IMR-90 (cell line): Measurements from ENCODE around the gene SPATA2. TPM values are rescaled to one million over a fixed set of nuclear protein-coding genes. Genes with fewer than 3 reads are reported as not detected.

ENCODE experiments used
- ATAC-seq: fragments of 200-7000 bp; cut with Tn5 transposase; 2 replicates; pipeline ENCODE4 v1.9.1; 2020; ENCODE audit warnings: low read depth, mild to moderate bottlenecking, moderate library complexity
- BruUV-seq: library from RNA; stranded (reverse); fragments of 400-500 nt; replicated peaks from 2 replicates; lab custom pipeline; 2021; lab: Mats Ljungman, UMichigan
- CTCF ChIA-PET: fragments of 300-600 bp; formaldehyde crosslinking; extraction: SDS; loops from one replicate; lab custom pipeline; 2021; ENCODE audit warnings: antibody characterized with exemption; lab: Yijun Ruan, JAX
- POLR2A ChIA-PET: fragments of 300-600 bp; sonication (Branson Sonifier 250); formaldehyde crosslinking; loops from one replicate; lab custom pipeline; 2022; ENCODE audit warnings: antibody characterized with exemption; ENCODE audit not compliant: unreplicated experiment; lab: Charles Lee
- DNase-seq: peaks from one replicate; pipeline ENCODE4 v3.0.0; 2013
- H2AFZ ChIP-seq: replicated peaks from 2 replicates; pipeline ENCODE3; 2013; ENCODE audit warnings: low read length, mild to moderate bottlenecking; ENCODE audit not compliant: poor library complexity
- H2AK5ac ChIP-seq: 2 replicates; pipeline ENCODE4 v1.6.1; 2013; ENCODE audit warnings: low read depth, low read length, inconsistent platforms
- H2AK9ac ChIP-seq: replicated peaks from 2 replicates; pipeline ENCODE3; 2013; ENCODE audit warnings: mild to moderate bottlenecking, low read depth, low read length, moderate library complexity; ENCODE audit not compliant: poor library complexity
- H2BK120ac ChIP-seq: 2 replicates; pipeline ENCODE4 v1.6.1; 2013; ENCODE audit warnings: low read depth, low read length, inconsistent platforms
- H2BK15ac ChIP-seq: 3 replicates; pipeline ENCODE4 v1.6.1; 2013; ENCODE audit warnings: low read depth, low read length, inconsistent platforms
- H2BK20ac ChIP-seq: 2 replicates; pipeline ENCODE4 v1.6.1; 2013; ENCODE audit warnings: low read depth, mild to moderate bottlenecking, inconsistent platforms, low read length, moderate library complexity
- H2BK5ac ChIP-seq: 2 replicates; pipeline ENCODE4 v1.6.1; 2013; ENCODE audit warnings: mild to moderate bottlenecking, low read depth, low read length, inconsistent platforms; ENCODE audit not compliant: poor library complexity, severe bottlenecking
- H3K14ac ChIP-seq: replicated peaks from 2 replicates; pipeline ENCODE4 v1.6.1; 2013; ENCODE audit warnings: low read depth, low read length, inconsistent platforms
- H3K18ac ChIP-seq: 2 replicates; pipeline ENCODE4 v1.6.1; 2013; ENCODE audit warnings: low read depth, low read length, control low read depth
- H3K23ac ChIP-seq: 2 replicates; pipeline ENCODE4 v1.6.1; 2013; ENCODE audit warnings: low read depth, low read length, inconsistent platforms
- H3K27ac ChIP-seq: 2 replicates; pipeline ENCODE4 v1.5.1; 2013; ENCODE audit warnings: mild to moderate bottlenecking, control low read depth, low read length; ENCODE audit not compliant: insufficient read depth
- H3K27me3 ChIP-seq: 2 replicates; pipeline ENCODE4 v1.6.1; 2013; ENCODE audit warnings: low read length; ENCODE audit not compliant: control insufficient read depth, insufficient read depth
- H3K36me3 ChIP-seq: 2 replicates; pipeline ENCODE4 v1.6.1; 2013; ENCODE audit warnings: low read length, mixed read lengths; ENCODE audit not compliant: control insufficient read depth, insufficient read depth
- H3K4ac ChIP-seq: 2 replicates; pipeline ENCODE4 v1.6.1; 2013; ENCODE audit warnings: low read depth, low read length, inconsistent platforms
- H3K4me1 ChIP-seq: 2 replicates; pipeline ENCODE4 v1.6.1; 2013; ENCODE audit warnings: low read length, mixed read lengths; ENCODE audit not compliant: control insufficient read depth, insufficient read depth
- H3K4me2 ChIP-seq: 2 replicates; pipeline ENCODE4 v1.6.1; 2013; ENCODE audit warnings: low read depth, mild to moderate bottlenecking, control low read depth, low read length, moderate library complexity
- H3K4me3 ChIP-seq: 2 replicates; pipeline ENCODE4 v1.5.1; 2013; ENCODE audit warnings: low read depth, mild to moderate bottlenecking, control low read depth, low read length, moderate library complexity; ENCODE audit not compliant: insufficient read depth
- H3K56ac ChIP-seq: 2 replicates; pipeline ENCODE4 v1.6.1; 2013; ENCODE audit warnings: low read length, inconsistent platforms; ENCODE audit not compliant: insufficient read depth; ENCODE audit errors: extremely low read depth
- H3K79me1 ChIP-seq, 2 experiments: 2 replicates each; pipeline ENCODE4 v1.6.1; 2013; ENCODE audit warnings: low read length in 2 of 2, inconsistent platforms in 1 of 2, low read depth in 1 of 2
- H3K9ac ChIP-seq: 2 replicates; pipeline ENCODE4 v1.6.1; 2013; ENCODE audit warnings: low read depth, low read length, control low read depth
- H3K9me1 ChIP-seq: 2 replicates; pipeline ENCODE4 v1.6.1; 2013; ENCODE audit warnings: low read length, inconsistent platforms; ENCODE audit not compliant: insufficient read depth
- H3K9me3 ChIP-seq: 2 replicates; pipeline ENCODE4 v1.6.1; 2013; ENCODE audit warnings: low read length; ENCODE audit not compliant: control insufficient read depth, insufficient read depth
- H4K20me1 ChIP-seq: 2 replicates; pipeline ENCODE4 v1.6.1; 2013; ENCODE audit warnings: low read length, inconsistent platforms; ENCODE audit not compliant: insufficient read depth
- H4K5ac ChIP-seq: 2 replicates; pipeline ENCODE4 v1.6.1; 2013; ENCODE audit warnings: mild to moderate bottlenecking, low read depth, low read length, control low read depth
- H4K8ac ChIP-seq, 2 experiments: 2 replicates each; pipeline ENCODE4 v1.6.1; 2013; ENCODE audit warnings: low read depth in 2 of 2, low read length in 2 of 2, control low read depth in 1 of 2, inconsistent platforms in 1 of 2
- H4K91ac ChIP-seq: 2 replicates; pipeline ENCODE4 v1.6.1; 2013; ENCODE audit warnings: low read depth, low read length, inconsistent platforms; ENCODE audit not compliant: insufficient read depth
- CEBPB ChIP-seq: IDR thresholded peaks from 2 replicates; pipeline ENCODE4 v1.6.1; 2012; ENCODE audit warnings: low read depth, low read length, improper control_type of control experiment
- CHD1 ChIP-seq: IDR thresholded peaks from 2 replicates; pipeline ENCODE4 v1.6.1; 2012; ENCODE audit warnings: low read depth, low read length, improper control_type of control experiment
- CTCF ChIP-seq: conservative IDR thresholded peaks from 2 replicates; pipeline ENCODE4 v1.5.1; 2012; ENCODE audit warnings: mild to moderate bottlenecking, low read depth, low read length, improper control_type of control experiment
- ELK1 ChIP-seq: fragments of 150-350 bp; IDR thresholded peaks from 2 replicates; pipeline ENCODE4 v1.6.1; 2016; ENCODE audit warnings: low read depth, mild to moderate bottlenecking, low read length, moderate library complexity, borderline replicate concordance
- MAFK ChIP-seq: IDR thresholded peaks from 2 replicates; pipeline ENCODE4 v1.6.1; 2012; ENCODE audit warnings: low read depth, low read length, improper control_type of control experiment
- MAZ ChIP-seq: IDR thresholded peaks from 2 replicates; pipeline ENCODE4 v1.6.1; 2012; ENCODE audit warnings: low read depth, mild to moderate bottlenecking, low read length, improper control_type of control experiment, moderate library complexity, borderline replicate concordance
- POLR2A ChIP-seq: IDR thresholded peaks from 2 replicates; pipeline ENCODE4 v1.6.1; 2012; ENCODE audit warnings: mild to moderate bottlenecking, low read depth, low read length
- RAD21 ChIP-seq: IDR thresholded peaks from 2 replicates; pipeline ENCODE4 v1.6.1; 2012; ENCODE audit warnings: low read length, improper control_type of control experiment
- SMC3 ChIP-seq: fragments of 150-350 bp; IDR thresholded peaks from 2 replicates; pipeline ENCODE4 v1.6.1; 2016; ENCODE audit warnings: low read depth, mild to moderate bottlenecking, antibody characterized with exemption, low read length, moderate library complexity
- WGBS, 2 experiments: methylation state at CpG; one replicate each; pipeline versions ENCODE4 v1.1.5 to v1.1.7; 2013; ENCODE audit warnings: missing lambda C conversion rate in 2 of 2; ENCODE audit not compliant: insufficient read length in 1 of 2; ENCODE audit errors: extremely low coverage in 2 of 2; 5-methylcytosine and 5-hydroxymethylcytosine counted together
- dilution Hi-C: fragments of 300-500 bp; cut with HindIII; formaldehyde crosslinking; loops from one replicate; pipeline ENCODE4 v1.14.3; 2018; ENCODE audit warnings: low sequenced_read_pairs; ENCODE audit not compliant: unreplicated experiment
- in situ Hi-C: fragments of 300-500 bp; cut with MboI; formaldehyde crosslinking; loops from 3 replicates; pipeline ENCODE4 v1.14.3; 2019; ENCODE audit warnings: low sequenced_read_pairs, inconsistent platforms, mixed read lengths
- intact Hi-C: fragments of 100-400 bp; cut with micrococcal nuclease; formaldehyde crosslinking; loops from 2 replicates; pipeline ENCODE4 v1.10.0; 2022
- polyA plus RNA-seq, 3 experiments: library from polyadenylated mRNA; depleted of rRNA; stranded (reverse); fragments of >200 nt; gene quantifications; 2 replicates each; pipeline ENCODE4 v1.2.3, GENCODE V29; 2012; ENCODE audit warnings: low replicate concordance in 1 of 3
- total RNA-seq: library from RNA; depleted of rRNA; stranded (reverse); fragments of >200 nt; gene quantifications from 2 replicates; pipeline ENCODE4 v1.2.3, GENCODE V29; 2012

SPATA2 gene
- total and polyA plus RNA-seq, 2 of the 4 experiments (the other 2 are of a cell fraction): 1.3 to 4.5 TPM

GRCh38 chr20:49888212-49889000 lies 26.9 kb downstream of the SPATA2 start:
- 0 out of 2 replicates have a peak, but pooled peaks cover 9% of the 10 kb centered on the region for H4K20me1 ChIP-seq
- H3K23ac ChIP-seq: no peak overlapping the region
- ChIA-PET POLR2A (interaction anchor here (1.0 kb wide), 1 partner anchor 346 kb away, joined by 3 read pairs; no protein-coding TSS in a partner anchor), CTCF (interaction anchor here (0.5 to 1.3 kb wide), 4 partner anchors 11 to 89 kb away, joined by 3 to 4 read pairs (median 3); no protein-coding TSS in a partner anchor)
- 29% methylated on average over 5 of the region's 18 CpGs; no CpG with 5 or more reads in 1 of the 2 experiments for WGBS, 2 experiments
- H3K4me3 ChIP-seq: no peak overlapping the region
- no peak overlapping the region for H2AK9ac ChIP-seq
- in situ Hi-C loops (no loop called here), dilution Hi-C loops (no loop called here), intact Hi-C loops (loop anchor here (1.0 kb wide), 1 partner anchor 277 kb away; no protein-coding TSS in a partner anchor)
- DNase-seq: peak; percentile 56
- no peak overlapping the region for H2BK20ac ChIP-seq
- no peak overlapping the region for H3K4me2 ChIP-seq
- H3K36me3 ChIP-seq: peaks cover 23% of the 10 kb centered on the region
- no peak overlapping the region for H4K91ac ChIP-seq
- H2BK120ac ChIP-seq: no peak overlapping the region
- no peak overlapping the region for H2BK15ac ChIP-seq
- no peaks in the 10 kb centered on the region; a peak in 1 of 4 replicates for H3K79me1 ChIP-seq
- no peak overlapping the region for H3K14ac ChIP-seq
- H2AK5ac ChIP-seq: no peak overlapping the region
- no peak overlapping the region for H4K8ac ChIP-seq
- H3K9ac ChIP-seq: no peak overlapping the region
- TF ChIP-seq CHD1 (no peak), POLR2A (no peak), CEBPB (no peak), MAZ (0 out of 2 replicates have a peak, but pooled peaks have one; percentile 6), ELK1 (no peak), RAD21 (peak; percentile 79), SMC3 (peak; percentile 68), CTCF (peak; percentile 83), MAFK (no peak)
- BruUV-seq: no TSS peak
- H3K4me1 ChIP-seq: peaks cover 26% of the 10 kb centered on the region; the same call in 1 of the 2 replicates
- no peaks in the 10 kb centered on the region for H3K9me1 ChIP-seq
- no peak overlapping the region for H4K5ac ChIP-seq
- H2AFZ ChIP-seq: no peak overlapping the region
- no peaks in the 10 kb centered on the region for H3K27me3 ChIP-seq
- no peak overlapping the region for H3K27ac ChIP-seq
- no peaks in the 10 kb centered on the region for H3K9me3 ChIP-seq
- no peak overlapping the region for H3K56ac ChIP-seq
- ATAC-seq: peak; percentile 77
- H3K18ac ChIP-seq: no peak overlapping the region
- H2BK5ac ChIP-seq: no peak overlapping the region
- no peak overlapping the region for H3K4ac ChIP-seq
